Stimulated activated CD8-positive, alpha-beta memory T cell treated with anti-CD3 and anti-CD28 coated beads, Interleukin-4, amount 100 ng/mL, for 4 hours (primary cell): ENCODE measurements around the gene C1orf115.
"Not testable (repeated sequence)": the region's sequence is repeated elsewhere in the genome, so short reads cannot be mapped to it uniquely, and the experiment has no call there.

Experiments used
- DNase-seq, 2 donors: peaks; one replicate each; pipeline ENCODE4 v3.0.0-alpha.2; 2020; ENCODE audit warnings: low read depth in 2 of 2, low spot score in 1 of 2

Gene C1orf115

DNA sequence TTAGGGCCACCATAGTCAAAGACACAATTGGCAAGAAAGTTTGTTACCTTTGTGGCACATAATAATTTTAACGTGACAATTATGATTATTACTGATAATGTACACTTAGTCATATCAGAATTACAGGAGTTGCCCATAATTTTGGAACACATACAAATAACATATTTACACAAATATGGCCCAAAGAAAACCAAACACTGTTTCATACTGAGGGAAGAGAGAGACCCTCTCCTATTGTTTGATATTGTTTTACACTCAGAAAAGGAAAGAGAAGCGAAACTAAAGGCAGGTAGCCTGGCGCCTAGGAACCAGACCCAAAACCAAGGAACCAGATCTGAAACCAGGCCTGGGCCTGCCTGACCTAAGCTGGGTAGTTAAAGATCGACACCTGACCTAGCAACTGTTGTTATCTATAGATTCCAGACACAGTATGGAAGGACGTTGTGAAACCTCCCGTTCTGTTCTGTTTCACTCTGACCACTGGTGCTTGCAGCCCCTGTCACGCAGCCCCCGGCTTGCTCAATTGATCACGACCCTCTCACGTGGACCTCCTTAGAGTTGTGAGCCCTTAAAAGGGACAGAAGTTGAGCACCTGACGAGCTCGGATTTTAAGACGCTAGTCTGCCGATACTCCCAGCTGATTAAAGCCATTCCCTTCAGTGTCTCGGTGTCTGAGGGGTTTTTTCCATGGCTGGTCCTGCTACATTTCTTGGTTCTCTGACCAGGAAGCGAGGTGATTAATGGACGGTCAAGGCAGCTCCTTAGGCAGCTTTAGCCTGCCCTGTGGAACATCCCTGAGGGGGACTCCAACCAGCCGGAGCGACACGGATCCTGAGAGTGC, 27.9 kb downstream of the C1orf115 start:
- DNase-seq = no peak

DNA sequence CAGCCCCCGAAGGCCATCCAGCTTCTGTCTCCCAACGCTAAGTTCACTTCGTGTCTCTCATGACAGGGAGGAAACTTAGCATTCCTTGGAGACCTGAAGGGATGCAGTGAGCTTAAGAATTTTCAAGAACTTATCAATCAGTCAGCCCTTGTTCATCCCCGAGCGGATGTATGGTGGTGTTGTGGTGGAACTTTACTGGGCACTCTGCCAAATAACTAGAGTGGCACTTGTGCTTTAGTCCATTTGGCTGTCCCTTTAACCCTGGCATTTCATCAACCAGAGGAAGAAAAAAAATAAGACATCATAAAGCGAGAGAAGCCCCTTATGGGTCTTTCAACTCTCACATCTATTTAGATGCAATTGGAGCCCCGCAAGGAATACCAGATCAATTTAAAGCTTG, 31.1 kb downstream of the C1orf115 start:
- not testable (repeated sequence) for DNase-seq

- no peak for DNase-seq
Measured at GRCh38 chr1:220726634-220727033, 36.5 kb downstream of the C1orf115 start.

DNA sequence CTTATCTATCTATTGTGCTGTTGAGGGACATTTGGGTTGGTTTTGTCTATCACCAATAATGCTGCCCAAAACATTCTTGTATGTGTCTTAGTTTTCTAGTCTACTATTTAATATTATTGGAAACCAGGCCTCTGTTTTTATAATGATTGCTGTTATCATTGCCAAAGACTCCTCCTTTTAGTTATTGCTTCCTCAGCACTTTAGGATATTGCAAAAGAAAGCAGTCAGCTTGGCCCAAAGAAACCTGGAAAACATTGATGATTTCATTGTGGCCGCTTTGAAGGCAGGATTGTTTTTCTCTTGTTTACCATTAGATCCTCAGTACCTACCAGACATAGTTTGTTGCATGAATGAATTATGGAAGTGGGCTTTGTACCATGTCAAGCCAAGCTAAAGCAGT, 37.4 kb downstream of the C1orf115 start:
- no peak for DNase-seq

DNA sequence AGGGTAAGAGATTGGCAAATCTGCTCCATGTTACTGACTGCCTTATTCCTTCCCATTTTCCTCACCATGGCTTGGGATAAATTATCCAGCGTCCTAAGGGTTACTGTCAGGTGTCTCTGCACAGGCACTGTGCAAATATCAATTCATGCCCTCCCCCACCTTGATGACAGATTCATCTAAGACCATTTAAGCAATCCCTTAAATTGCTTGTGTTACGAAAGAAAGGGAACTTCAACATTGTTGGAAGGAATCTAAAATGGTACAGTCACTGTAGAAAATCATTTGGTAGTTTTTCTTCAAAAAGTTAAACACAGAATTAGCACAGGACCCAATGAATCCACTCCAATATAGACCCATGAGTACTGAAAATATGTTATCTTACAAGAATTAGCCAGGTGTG, 40.3 kb downstream of the C1orf115 start:
- no peak for DNase-seq

- DNase-seq = no peak
Measured at GRCh38 chr1:220732137-220732536, 42.0 kb downstream of the C1orf115 start.

DNA sequence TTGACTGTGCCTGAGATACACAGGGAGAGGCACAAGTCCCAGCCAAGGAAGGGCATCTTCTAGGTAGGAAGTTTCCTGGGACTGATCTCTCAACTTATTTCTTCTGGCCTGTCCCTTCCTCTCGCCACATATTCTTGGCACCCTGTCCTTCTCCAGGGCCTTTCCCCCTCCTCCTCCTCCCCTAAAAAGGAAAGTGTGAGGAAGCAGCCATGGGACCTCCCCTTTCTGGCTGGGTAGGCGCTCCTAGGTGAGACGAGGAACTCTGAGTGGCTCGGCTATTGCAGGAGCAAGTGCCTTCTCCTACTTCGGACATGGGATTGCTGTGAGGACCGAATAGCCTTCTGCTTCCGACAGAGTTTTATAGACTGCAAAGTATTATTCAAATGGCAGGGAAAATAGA, 42.5 kb downstream of the C1orf115 start:
- DNase-seq = no peak

- DNase-seq = peak; percentile 50 to 65
Measured at GRCh38 chr1:220733086-220733601, 43.0 kb downstream of the C1orf115 start.

GRCh38 chr1:220734571-220735326, 44.6 kb downstream of the C1orf115 start:
- no peak for DNase-seq

DNA sequence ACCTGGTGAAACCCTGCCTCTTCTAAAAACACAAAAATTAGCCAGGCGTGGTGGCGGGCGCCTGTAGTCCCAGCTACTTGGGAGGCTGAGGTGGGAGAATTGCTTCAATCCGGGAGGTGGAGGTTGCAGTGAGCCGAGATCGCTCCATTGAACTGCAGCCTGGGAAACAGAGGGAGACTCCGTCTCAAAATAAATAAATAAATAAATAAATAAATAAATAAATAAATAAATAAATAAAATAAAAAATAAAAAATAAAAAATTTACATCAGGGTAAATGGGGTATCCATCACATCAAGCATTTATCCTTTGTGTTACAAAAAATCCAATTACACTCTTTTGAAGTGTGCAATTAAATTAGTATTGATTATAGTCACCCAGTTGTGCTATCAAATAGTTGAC, 46.1 kb downstream of the C1orf115 start:
- not testable (repeated sequence) for DNase-seq

- no peak for DNase-seq
Measured at GRCh38 chr1:220741349-220741748, 51.2 kb downstream of the C1orf115 start.

DNA sequence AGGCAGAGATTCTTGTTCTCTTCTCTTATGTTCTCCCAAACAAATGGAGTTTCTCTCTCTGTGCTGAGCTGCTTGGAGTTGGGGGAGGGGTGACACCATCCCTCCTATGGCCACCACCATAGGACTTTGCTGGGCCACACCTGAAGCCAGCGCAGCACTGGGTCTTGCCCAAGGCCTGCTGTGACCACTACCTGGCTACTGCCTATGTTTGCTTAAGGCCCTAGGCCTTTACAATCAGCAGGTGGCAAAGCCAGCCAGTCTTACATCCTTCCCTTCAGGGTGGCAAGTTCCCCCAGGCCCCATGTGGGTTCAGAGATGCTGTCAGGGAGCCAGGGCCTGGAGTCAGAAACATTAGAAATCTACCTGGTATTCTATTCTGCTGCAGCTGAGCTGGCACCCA, 51.7 kb downstream of the C1orf115 start:
- DNase-seq = no peak

GRCh38 chr1:220742520-220742919, 52.4 kb downstream of the C1orf115 start:
- DNase-seq = no peak

GRCh38 chr1:220746851-220747250, 56.7 kb downstream of the C1orf115 start:
- no peak for DNase-seq

GRCh38 chr1:220747437-220748088, 57.4 kb downstream of the C1orf115 start:
- no peak for DNase-seq

DNA sequence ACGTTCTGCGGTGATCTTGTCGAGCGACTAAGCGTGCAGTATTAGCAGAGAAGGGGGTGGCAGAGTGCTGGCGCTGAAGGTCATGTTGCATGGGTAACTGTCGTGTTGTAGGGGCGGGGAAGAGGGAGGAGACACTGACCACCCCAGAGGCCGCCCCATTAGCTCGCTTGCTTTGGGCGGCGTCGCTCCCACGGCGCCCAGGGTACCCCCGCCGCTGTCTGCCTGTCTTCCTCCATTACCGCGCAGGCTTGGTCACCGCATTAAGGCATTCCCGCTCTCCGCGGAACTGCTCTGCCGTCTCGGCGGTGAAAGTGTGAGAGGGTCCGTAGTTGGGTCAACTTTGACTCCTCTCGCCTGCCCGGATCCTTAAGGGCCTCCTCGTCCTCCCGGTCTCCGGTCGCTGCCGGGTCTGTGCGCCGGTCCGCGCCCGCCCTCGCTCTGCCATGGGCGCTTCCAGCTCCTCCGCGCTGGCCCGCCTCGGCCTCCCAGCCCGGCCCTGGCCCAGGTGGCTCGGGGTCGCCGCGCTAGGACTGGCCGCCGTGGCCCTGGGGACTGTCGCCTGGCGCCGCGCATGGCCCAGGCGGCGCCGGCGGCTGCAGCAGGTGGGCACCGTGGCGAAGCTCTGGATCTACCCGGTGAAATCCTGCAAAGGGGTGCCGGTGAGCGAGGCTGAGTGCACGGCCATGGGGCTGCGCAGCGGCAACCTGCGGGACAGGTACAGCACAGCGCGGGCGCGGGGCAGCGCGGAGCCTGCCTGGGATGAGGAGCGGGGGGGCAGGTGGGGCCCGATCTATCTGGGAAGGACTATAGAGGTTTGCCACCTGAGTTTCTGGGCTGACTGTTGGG, 58.1 kb downstream of the C1orf115 start, which contains the start of gene MTARC2:
Gene MTARC2, plus strand, starts transcription at position 234 of the 846 bp plus-strand sequence. Its CDS starts 210 bp downstream, at position 444.
- DNase-seq = no peak
